ENCODE data around the gene PSD2. TPM values are rescaled to one million over a fixed set of nuclear protein-coding genes. Genes with fewer than 3 reads are reported as not detected.

The PSD2 gene
- total RNA-seq, 1 donor from 2014 or later, result 0.25 TPM

- DNase-seq (ENCODE audit: low read depth), result no peak
- Histone ChIP-seq H3K36me3 (ENCODE audit: insufficient read depth, low read length) (no peaks in the 10 kb centered on the region), H3K4me3 (ENCODE audit: insufficient read depth, low read depth, low read length) (no peak overlapping the region), H3K4me2 (ENCODE audit: low read length) (no peak overlapping the region), H3K27ac (ENCODE audit: low read depth, low read length) (no peak overlapping the region), H3K9me3 (ENCODE audit: insufficient read depth, low read depth, low read length) (no peaks in the 10 kb centered on the region), H4K20me1 (ENCODE audit: insufficient read depth, low read length) (no peaks in the 10 kb centered on the region), H3K4me1 (ENCODE audit: insufficient read depth, low read length) (no peaks in the 10 kb centered on the region), H3K79me2 (ENCODE audit: insufficient read depth, low read length) (no peaks in the 10 kb centered on the region), H3K9ac (ENCODE audit: low read length) (no peak overlapping the region), H3K27me3 (ENCODE audit: insufficient read depth, low read length) (no peaks in the 10 kb centered on the region), H2AFZ (ENCODE audit: low read depth, low read length) (no peak overlapping the region)
- peaks cover 52% of the 10 kb centered on the region for H3K27me3 Mint-ChIP-seq (ENCODE audit: low read depth, unreplicated experiment)
- no peaks in the 10 kb centered on the region for H3K36me3 Mint-ChIP-seq (ENCODE audit: low read depth, unreplicated experiment)
- TF ChIP-seq CTCF (IDR thresholded peaks at IDR 0.05; ENCODE audit: insufficient read depth, low read depth, low read length), result no peak
- TF ChIP-seq EZH2 (IDR thresholded peaks at IDR 0.05; ENCODE audit: insufficient read depth, low read length), result no peak
- H3K9me3 Mint-ChIP-seq (ENCODE audit: unreplicated experiment), result no peaks in the 10 kb centered on the region
- H3K27ac Mint-ChIP-seq (ENCODE audit: unreplicated experiment), result no peak overlapping the region
- no peak overlapping the region for H3K4me3 Mint-ChIP-seq (ENCODE audit: unreplicated experiment)
- FAIRE-seq, result no peak
- no peaks in the 10 kb centered on the region for H3K4me1 Mint-ChIP-seq (ENCODE audit: low read depth, unreplicated experiment)
Observed at GRCh38 chr5:139877129-139877597, 81.6 kb downstream of the PSD2 start.

- peaks cover 49% of the 10 kb centered on the region for H3K27me3 Mint-ChIP-seq (ENCODE audit: low read depth, unreplicated experiment)
- no peak overlapping the region for H3K4me3 Mint-ChIP-seq (ENCODE audit: unreplicated experiment)
- Histone ChIP-seq H3K9me3 (ENCODE audit: insufficient read depth, low read depth, low read length) (no peaks in the 10 kb centered on the region), H4K20me1 (ENCODE audit: insufficient read depth, low read length) (no peaks in the 10 kb centered on the region), H3K4me1 (ENCODE audit: insufficient read depth, low read length) (no peaks in the 10 kb centered on the region), H3K79me2 (ENCODE audit: insufficient read depth, low read length) (no peaks in the 10 kb centered on the region), H2AFZ (ENCODE audit: low read depth, low read length) (no peak overlapping the region), H3K36me3 (ENCODE audit: insufficient read depth, low read length) (no peaks in the 10 kb centered on the region), H3K4me3 (ENCODE audit: insufficient read depth, low read depth, low read length) (no peak overlapping the region), H3K27me3 (ENCODE audit: insufficient read depth, low read length) (no peaks in the 10 kb centered on the region), H3K4me2 (ENCODE audit: low read length) (no peak overlapping the region), H3K27ac (ENCODE audit: low read depth, low read length) (no peak overlapping the region), H3K9ac (ENCODE audit: low read length) (no peak overlapping the region)
- DNase-seq (ENCODE audit: low read depth), result no peak
- no peak overlapping the region for H3K27ac Mint-ChIP-seq (ENCODE audit: unreplicated experiment)
- H3K4me1 Mint-ChIP-seq (ENCODE audit: low read depth, unreplicated experiment), result no peaks in the 10 kb centered on the region
- no peaks in the 10 kb centered on the region for H3K9me3 Mint-ChIP-seq (ENCODE audit: unreplicated experiment)
- no peak for TF ChIP-seq CTCF (IDR thresholded peaks at IDR 0.05; ENCODE audit: insufficient read depth, low read depth, low read length)
- TF ChIP-seq EZH2 (IDR thresholded peaks at IDR 0.05; ENCODE audit: insufficient read depth, low read length), result no peak
- H3K36me3 Mint-ChIP-seq (ENCODE audit: low read depth, unreplicated experiment), result no peaks in the 10 kb centered on the region
- FAIRE-seq, result no peak
Observed at GRCh38 chr5:139878093-139878492, 82.5 kb downstream of the PSD2 start.

GRCh38 chr5:139880416-139881142 is 85.0 kb downstream of the PSD2 start:
- Histone ChIP-seq H3K4me2 (ENCODE audit: low read length) (no peak overlapping the region), H3K27me3 (ENCODE audit: insufficient read depth, low read length) (no peaks in the 10 kb centered on the region), H3K27ac (ENCODE audit: low read depth, low read length) (no peak overlapping the region), H2AFZ (ENCODE audit: low read depth, low read length) (no peak overlapping the region), H3K36me3 (ENCODE audit: insufficient read depth, low read length) (no peaks in the 10 kb centered on the region), H4K20me1 (ENCODE audit: insufficient read depth, low read length) (no peaks in the 10 kb centered on the region), H3K9ac (ENCODE audit: low read length) (no peak overlapping the region), H3K9me3 (ENCODE audit: insufficient read depth, low read depth, low read length) (no peaks in the 10 kb centered on the region), H3K4me3 (ENCODE audit: insufficient read depth, low read depth, low read length) (no peak overlapping the region), H3K4me1 (ENCODE audit: insufficient read depth, low read length) (no peaks in the 10 kb centered on the region), H3K79me2 (ENCODE audit: insufficient read depth, low read length) (no peaks in the 10 kb centered on the region)
- peaks cover 2% of the 10 kb centered on the region for H3K36me3 Mint-ChIP-seq (ENCODE audit: low read depth, unreplicated experiment)
- no peak overlapping the region for H3K4me3 Mint-ChIP-seq (ENCODE audit: unreplicated experiment)
- DNase-seq (ENCODE audit: low read depth) (no peak), FAIRE-seq (no peak)
- H3K27ac Mint-ChIP-seq (ENCODE audit: unreplicated experiment), result no peak overlapping the region
- H3K9me3 Mint-ChIP-seq (ENCODE audit: unreplicated experiment), result peaks cover 5% of the 10 kb centered on the region
- H3K4me1 Mint-ChIP-seq (ENCODE audit: low read depth, unreplicated experiment), result no peaks in the 10 kb centered on the region
- H3K27me3 Mint-ChIP-seq (ENCODE audit: low read depth, unreplicated experiment), result peaks cover 57% of the 10 kb centered on the region
- no peak for TF ChIP-seq EZH2 (IDR thresholded peaks at IDR 0.05; ENCODE audit: insufficient read depth, low read length)

All from astrocyte (in vitro differentiated cells and primary cell).